GM23338 (cell line): ENCODE data around the gene VHLL.

Source experiments
- CREB1 ChIP-seq: fragments of 250-450 bp; sonication (Bioruptor Pico); IDR thresholded peaks from 2 replicates; pipeline ENCODE4 v1.5.0; 2020; ENCODE audit warnings: low read depth, mild to moderate bottlenecking, moderate library complexity
- CTCF ChIP-seq, 2 experiments: fragments of 200-600 bp in 1 of 2; sonication (generic) in 1 of 2; conservative IDR thresholded peaks; 2 replicates each; pipeline versions ENCODE4 v1.5.1 to v1.6.1; 2016 to 2017; ENCODE audit warnings: antibody characterized with exemption in 2 of 2, low read depth in 2 of 2, mild to moderate bottlenecking in 2 of 2, moderate library complexity in 1 of 2
- EZH2 ChIP-seq: fragments of 200-600 bp; sonication (generic); IDR thresholded peaks from one replicate; pipeline ENCODE4 v1.8.0; 2017; ENCODE audit warnings: antibody characterized with exemption, mild to moderate bottlenecking, low read depth; ENCODE audit not compliant: unreplicated experiment
- EZH2phosphoT487 ChIP-seq: fragments of 200-600 bp; sonication (generic); IDR thresholded peaks from one replicate; pipeline ENCODE4 v1.8.1; 2018; ENCODE audit warnings: antibody characterized with exemption; ENCODE audit not compliant: unreplicated experiment
- JUNB ChIP-seq: IDR thresholded peaks from one replicate; pipeline ENCODE4 v1.6.1; 2016; ENCODE audit warnings: antibody characterized with exemption; ENCODE audit not compliant: unreplicated experiment
- POLR2AphosphoS5 ChIP-seq: IDR thresholded peaks from 2 replicates; pipeline ENCODE4 v1.6.1; 2016; ENCODE audit warnings: antibody characterized with exemption, low read depth
- STAT1 ChIP-seq: IDR thresholded peaks from one replicate; pipeline ENCODE4 v1.6.1; 2016; ENCODE audit warnings: antibody characterized with exemption; ENCODE audit not compliant: unreplicated experiment
- ZNF114 ChIP-seq: fragments of 250-450 bp; sonication (Bioruptor Pico); IDR thresholded peaks from 2 replicates; pipeline ENCODE4 v1.5.0; 2020; ENCODE audit warnings: mild to moderate bottlenecking, moderate library complexity
- TF ChIP-seq, protein P1 (sequence below): IDR thresholded peaks from one replicate; pipeline ENCODE4 v1.6.1; 2018; ENCODE audit warnings: antibody characterized with exemption; ENCODE audit not compliant: unreplicated experiment

DNA sequence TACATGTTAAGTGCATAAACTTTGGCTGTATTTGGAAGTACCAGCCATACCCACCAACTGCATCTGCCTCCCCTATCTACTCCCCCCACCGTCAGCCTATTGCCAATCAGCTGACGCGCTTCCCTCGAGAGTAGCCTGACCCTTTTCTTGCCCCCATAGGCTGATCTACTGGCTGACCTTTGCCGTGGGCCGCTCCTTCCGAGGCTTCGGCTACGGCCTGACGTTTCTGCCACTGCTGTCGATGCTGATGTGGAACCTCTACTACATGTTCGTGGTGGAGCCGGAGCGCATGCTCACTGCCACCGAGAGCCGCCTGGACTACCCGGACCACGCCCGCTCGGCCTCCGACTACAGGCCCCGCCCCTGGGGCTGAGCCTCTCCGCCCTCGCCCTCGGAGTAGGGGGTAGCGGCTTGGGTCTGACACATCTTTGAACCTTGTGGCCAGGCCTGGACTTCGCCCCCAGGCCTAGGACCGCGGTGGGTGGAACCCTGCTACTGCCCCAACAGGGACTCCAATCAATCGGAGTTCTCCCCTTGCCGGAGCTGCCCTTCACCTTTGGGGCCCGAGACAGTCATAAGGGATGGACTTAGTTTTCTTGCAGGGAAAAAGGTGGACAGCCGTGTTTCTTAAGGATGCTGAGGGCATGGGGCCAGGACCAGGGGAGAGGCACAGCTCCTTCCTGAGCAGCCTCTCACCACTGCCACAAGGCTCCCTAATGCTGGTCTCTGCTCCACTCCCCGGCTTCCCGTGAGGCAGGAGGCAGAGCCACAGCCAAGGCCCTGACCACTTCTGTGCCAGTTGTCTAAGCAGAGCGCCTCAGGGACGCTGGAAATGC, 7.7 kb downstream of the VHLL start:
- TF ChIP-seq CTCF (conservative IDR thresholded peaks at IDR 0.05; ENCODE audit: low read depth in 2 of 2) (no peak), POLR2AphosphoS5 (peak; percentile 67), EZH2 (no peak), JUNB (no peak), CREB1 (CRISPR knock-in tag) (no peak), STAT1 (no peak), EZH2phosphoT487 (no peak), ZNF114 (CRISPR knock-in tag) (no peak)
- TF ChIP-seq, protein P1, sequence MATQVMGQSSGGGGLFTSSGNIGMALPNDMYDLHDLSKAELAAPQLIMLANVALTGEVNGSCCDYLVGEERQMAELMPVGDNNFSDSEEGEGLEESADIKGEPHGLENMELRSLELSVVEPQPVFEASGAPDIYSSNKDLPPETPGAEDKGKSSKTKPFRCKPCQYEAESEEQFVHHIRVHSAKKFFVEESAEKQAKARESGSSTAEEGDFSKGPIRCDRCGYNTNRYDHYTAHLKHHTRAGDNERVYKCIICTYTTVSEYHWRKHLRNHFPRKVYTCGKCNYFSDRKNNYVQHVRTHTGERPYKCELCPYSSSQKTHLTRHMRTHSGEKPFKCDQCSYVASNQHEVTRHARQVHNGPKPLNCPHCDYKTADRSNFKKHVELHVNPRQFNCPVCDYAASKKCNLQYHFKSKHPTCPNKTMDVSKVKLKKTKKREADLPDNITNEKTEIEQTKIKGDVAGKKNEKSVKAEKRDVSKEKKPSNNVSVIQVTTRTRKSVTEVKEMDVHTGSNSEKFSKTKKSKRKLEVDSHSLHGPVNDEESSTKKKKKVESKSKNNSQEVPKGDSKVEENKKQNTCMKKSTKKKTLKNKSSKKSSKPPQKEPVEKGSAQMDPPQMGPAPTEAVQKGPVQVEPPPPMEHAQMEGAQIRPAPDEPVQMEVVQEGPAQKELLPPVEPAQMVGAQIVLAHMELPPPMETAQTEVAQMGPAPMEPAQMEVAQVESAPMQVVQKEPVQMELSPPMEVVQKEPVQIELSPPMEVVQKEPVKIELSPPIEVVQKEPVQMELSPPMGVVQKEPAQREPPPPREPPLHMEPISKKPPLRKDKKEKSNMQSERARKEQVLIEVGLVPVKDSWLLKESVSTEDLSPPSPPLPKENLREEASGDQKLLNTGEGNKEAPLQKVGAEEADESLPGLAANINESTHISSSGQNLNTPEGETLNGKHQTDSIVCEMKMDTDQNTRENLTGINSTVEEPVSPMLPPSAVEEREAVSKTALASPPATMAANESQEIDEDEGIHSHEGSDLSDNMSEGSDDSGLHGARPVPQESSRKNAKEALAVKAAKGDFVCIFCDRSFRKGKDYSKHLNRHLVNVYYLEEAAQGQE = no peak
